Heart left ventricle (tissue), 16 donors: ENCODE measurements around the gene LSAMP. TPM values are rescaled to one million over a fixed set of nuclear protein-coding genes. Genes with fewer than 3 reads are reported as not detected.
A peak's percentile ranks its signal among the peaks of the same experiment; 100 is the strongest.

Experiments used
- ATAC-seq, 4 donors: fragments of 200-7000 bp; cut with Tn5 transposase; one replicate each; pipeline ENCODE4 v1.9.1; 2020 to 2022; ENCODE audit warnings: moderate library complexity in 4 of 4, mild to moderate bottlenecking in 3 of 4, moderate number of reproducible peaks in 1 of 4
- DNase-seq, 5 donors: peaks; one replicate each; pipeline ENCODE4 v3.0.0-alpha.2; 2020
- H3K27ac ChIP-seq, 12 donors: fragments of 200-600 bp; sonication (generic) in 4 of 12; one replicate each; pipeline versions ENCODE4 v1.5.0 to v1.8.0; 2016 to 2022; ENCODE audit warnings: mild to moderate bottlenecking in 2 of 12
- H3K27me3 ChIP-seq, 9 donors: fragments of 200-600 bp; sonication (generic) in 2 of 9; one replicate each; pipeline versions ENCODE4 v1.5.1 to v1.8.0; 2016 to 2022; ENCODE audit warnings: mild to moderate bottlenecking in 3 of 9
- H3K36me3 ChIP-seq, 9 donors: fragments of 200-600 bp; sonication (generic) in 2 of 9; one replicate each; pipeline versions ENCODE4 v1.5.0 to v1.8.0; 2018 to 2022; ENCODE audit warnings: mild to moderate bottlenecking in 2 of 9
- H3K4me1 ChIP-seq, 12 donors: fragments of 200-600 bp; sonication (generic) in 4 of 12; one replicate each; pipeline versions ENCODE4 v1.5.0 to v1.8.0; 2016 to 2022; ENCODE audit warnings: mild to moderate bottlenecking in 3 of 12
- H3K4me3 ChIP-seq, 12 donors: fragments of 200-600 bp; sonication (generic) in 4 of 12; one replicate each; pipeline versions ENCODE4 v1.5.0 to v1.8.0; 2017 to 2022; ENCODE audit warnings: mild to moderate bottlenecking in 9 of 12, moderate library complexity in 4 of 12
- H3K9me3 ChIP-seq, 12 donors: fragments of 200-600 bp; sonication (generic) in 4 of 12; one replicate each; pipeline versions ENCODE4 v1.5.0 to v1.8.0; 2016 to 2022; ENCODE audit warnings: mild to moderate bottlenecking in 1 of 12
- POLR2A ChIP-seq, 2 donors: fragments of 450-650 bp; IDR thresholded peaks; one replicate each; pipeline ENCODE4 v1.6.1; 2017; ENCODE audit warnings: antibody characterized with exemption in 2 of 2, mild to moderate bottlenecking in 2 of 2, moderate library complexity in 2 of 2
- WGBS, 4 donors: extraction: QIAGEN DNeasy Blood & Tissue Kit in 2 of 4; methylation state at CpG; one replicate each; pipeline versions ENCODE4 v1.1.5 to v1.1.7; 2013 to 2018; 5-methylcytosine and 5-hydroxymethylcytosine counted together
- intact Hi-C, 10 donors: fragments of 100-400 bp; cut with DNase I; formaldehyde crosslinking; loops; one replicate each; pipeline versions ENCODE4 v1.11.1 to v1.14.2; 2022
- polyA plus RNA-seq, 2 donors: library from polyadenylated mRNA; stranded (reverse); fragments of 200-250 nt; gene quantifications; one replicate each; pipeline ENCODE4 v1.2.3, GENCODE V29; 2013
- total RNA-seq, 9 donors: library from RNA; depleted of rRNA in 2 of 9; stranded (reverse); fragments of >200 nt in 2 of 9; fragmentation: NEBNext Ultra II Directional in 3 of 9; extraction: Animal tissue kit (Norgen Biotek cat#: 25700) in 3 of 9; gene quantifications; one replicate each; pipeline versions ENCODE4 v1.1.0 to v1.2.4, GENCODE V29; 2016 to 2023
- TF ChIP-seq, protein P1 (sequence below), 12 donors: fragments of 200-600 bp; sonication (generic) in 4 of 12; IDR thresholded peaks; one replicate each; pipeline versions ENCODE4 v1.5.0 to v1.8.0; 2018 to 2022; ENCODE audit warnings: antibody characterized with exemption in 12 of 12, mild to moderate bottlenecking in 5 of 12
- donor health status: ischemic (EF 13 %, LVEDD 7.1; RV severe dilation, severe dysfunction).
- donor health status: healthy with polysubstance abuse.
- donor health status: DM: no; HTN: yes; CAD: no.
- donor health status: DM: no; HTN: no; CAD: no.
- donor health status: ischemic (EF 25% LVEDD 6.9; RV normal size, moderate dysfunction).
- donor health status: ischemic (EF 25% LVEDD 5.7; RV mildly dilated, moderate dysfunction).
- donor health status: healthy.
- donor health status: DM: yes; HTN: yes; CAD: no.
- donor health status: ischemic (EF 35%, LVEDD 5.7; RV mildly dilated, moderate dysfunction).
- donor health status: nonischemic (EF 11% LVEDD 7.7; RV severe dilation, severe dysfunction).
- donor health status: DM: yes; HTN: yes; CAD: no.
- donor health status: PGD.
- donor health status: ischemic (EF 29% LVEDD 5.4; RV normal size, mild dysfunction).
- donor health status: nonischemic (EF 23%, LVEDD 6.1; RV moderate dilation, normal function).

The LSAMP gene
- total and polyA plus RNA-seq, 11 donors, result 1.6 to 52.3 (median 7.2) TPM

DNA sequence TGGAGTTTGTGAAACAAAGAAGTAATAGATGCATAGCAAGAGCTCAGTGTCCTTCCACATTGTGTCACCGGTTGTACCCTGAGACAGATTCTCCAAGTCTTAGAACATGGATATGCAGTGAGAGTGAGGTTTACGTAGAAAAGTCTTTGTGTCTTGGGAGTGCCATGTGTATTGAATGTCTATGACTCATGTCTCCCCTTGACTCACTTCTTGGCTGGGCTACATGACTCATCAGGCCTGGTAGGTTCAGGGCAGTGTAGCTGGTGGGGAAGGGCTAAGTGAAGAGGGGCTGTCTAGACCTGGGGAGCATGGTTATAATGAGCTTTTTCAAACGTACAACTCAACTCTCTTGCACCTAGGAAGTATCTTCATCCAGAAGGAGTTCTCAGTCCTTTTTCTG is 654.5 kb downstream of the LSAMP start:
- H3K9me3 ChIP-seq, result no peaks in the 10 kb centered on the region
- intact Hi-C loops, result no loop called here
- H3K27ac ChIP-seq, result no peak overlapping the region
- peak in 2 of 4 donors; percentile 69 to 87 for ATAC-seq
- WGBS, 4 donors, result 78 to 86% (median 82%) methylated on average over 3 of the region's 3 CpGs
- H3K4me1 ChIP-seq, result peaks cover 0 to under 1% (median 0%) of the 10 kb centered on the region in 12 donors
- H3K27me3 ChIP-seq, result no peaks in the 10 kb centered on the region
- TF ChIP-seq, protein P1, sequence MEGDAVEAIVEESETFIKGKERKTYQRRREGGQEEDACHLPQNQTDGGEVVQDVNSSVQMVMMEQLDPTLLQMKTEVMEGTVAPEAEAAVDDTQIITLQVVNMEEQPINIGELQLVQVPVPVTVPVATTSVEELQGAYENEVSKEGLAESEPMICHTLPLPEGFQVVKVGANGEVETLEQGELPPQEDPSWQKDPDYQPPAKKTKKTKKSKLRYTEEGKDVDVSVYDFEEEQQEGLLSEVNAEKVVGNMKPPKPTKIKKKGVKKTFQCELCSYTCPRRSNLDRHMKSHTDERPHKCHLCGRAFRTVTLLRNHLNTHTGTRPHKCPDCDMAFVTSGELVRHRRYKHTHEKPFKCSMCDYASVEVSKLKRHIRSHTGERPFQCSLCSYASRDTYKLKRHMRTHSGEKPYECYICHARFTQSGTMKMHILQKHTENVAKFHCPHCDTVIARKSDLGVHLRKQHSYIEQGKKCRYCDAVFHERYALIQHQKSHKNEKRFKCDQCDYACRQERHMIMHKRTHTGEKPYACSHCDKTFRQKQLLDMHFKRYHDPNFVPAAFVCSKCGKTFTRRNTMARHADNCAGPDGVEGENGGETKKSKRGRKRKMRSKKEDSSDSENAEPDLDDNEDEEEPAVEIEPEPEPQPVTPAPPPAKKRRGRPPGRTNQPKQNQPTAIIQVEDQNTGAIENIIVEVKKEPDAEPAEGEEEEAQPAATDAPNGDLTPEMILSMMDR (IDR thresholded peaks at IDR 0.05), result no peak
- TF ChIP-seq POLR2A (IDR thresholded peaks at IDR 0.05), result no peak
- DNase-seq, result peak in 1 of 5 donors; percentile 35
- no peak overlapping the region for H3K4me3 ChIP-seq
- no peaks in the 10 kb centered on the region for H3K36me3 ChIP-seq

DNA sequence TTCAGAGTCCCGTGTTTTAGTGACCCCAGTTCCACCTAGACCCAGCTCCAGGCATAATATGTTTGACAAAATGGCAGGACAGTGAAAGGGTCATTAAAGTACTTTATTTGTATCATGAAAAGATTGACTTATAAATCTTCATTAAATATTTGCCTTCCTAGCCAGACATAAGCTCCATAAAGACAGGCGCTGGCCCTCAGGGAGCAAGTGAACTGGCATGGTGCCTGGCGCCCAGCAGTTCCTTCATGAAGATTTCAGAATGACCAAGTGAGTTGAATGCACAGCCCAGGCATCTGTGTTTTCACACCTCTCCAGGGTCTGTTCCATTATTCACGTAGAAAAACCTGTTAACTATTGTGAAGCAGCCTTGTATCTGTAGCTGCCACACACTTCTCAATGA is 655.8 kb downstream of the LSAMP start:
- no peak for DNase-seq
- Histone ChIP-seq H3K9me3 (no peaks in the 10 kb centered on the region), H3K36me3 (no peaks in the 10 kb centered on the region), H3K4me3 (no peak overlapping the region), H3K4me1 (peaks cover 0 to 13% (median 6%) of the 10 kb centered on the region in 12 donors), H3K27me3 (no peaks in the 10 kb centered on the region), H3K27ac (no peak overlapping the region)
- WGBS, 4 donors, result 89 to 91% (median 90%) methylated on average over 4 of the region's 4 CpGs
- ATAC-seq, result no peak
- TF ChIP-seq POLR2A (IDR thresholded peaks at IDR 0.05), result no peak
- TF ChIP-seq, protein P1 (IDR thresholded peaks at IDR 0.05), result no peak
- intact Hi-C loops, result loop anchor here in 8 of 10 donors (10.0 kb wide), 4 partner anchors 95 to 575 kb away; no protein-coding TSS in a partner anchor

DNA sequence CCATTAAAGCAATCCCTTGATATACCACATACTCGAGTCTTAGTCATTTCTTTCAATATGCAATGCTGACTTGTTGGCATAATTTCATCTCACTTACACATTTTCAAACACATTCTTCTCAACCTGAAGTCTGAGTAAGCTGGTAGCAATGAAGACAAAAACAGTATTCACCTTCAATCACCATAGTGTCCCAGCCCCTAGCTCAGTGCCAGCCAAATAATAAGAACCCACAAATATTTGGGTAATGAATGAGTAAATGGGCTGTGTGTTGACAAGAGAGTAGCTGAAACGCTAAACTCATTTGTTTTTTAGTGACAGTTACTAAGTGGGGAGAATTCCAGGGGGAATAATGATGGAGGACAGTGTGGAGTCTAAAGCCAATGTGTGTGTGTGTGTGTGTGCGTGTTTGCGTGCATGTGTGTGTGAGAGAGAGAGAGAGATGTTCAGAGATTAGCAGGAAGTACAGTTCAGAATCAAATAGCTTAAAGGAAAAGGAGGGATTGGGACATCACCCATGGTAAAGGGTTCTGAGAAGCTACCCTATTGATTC is 656.3 kb downstream of the LSAMP start:
- ATAC-seq, result no peak
- DNase-seq, result no peak
- Histone ChIP-seq H3K27ac (no peak overlapping the region), H3K4me1 (peaks cover 0 to 13% (median 7%) of the 10 kb centered on the region in 12 donors), H3K4me3 (no peak overlapping the region), H3K9me3 (no peaks in the 10 kb centered on the region), H3K36me3 (no peaks in the 10 kb centered on the region), H3K27me3 (no peaks in the 10 kb centered on the region)
- WGBS, 4 donors, result 68 to 78% (median 73%) methylated on average over 4 of the region's 4 CpGs
- TF ChIP-seq, protein P1 (IDR thresholded peaks at IDR 0.05), result no peak
- no peak for TF ChIP-seq POLR2A (IDR thresholded peaks at IDR 0.05)
- intact Hi-C loops, result loop anchor here in 8 of 10 donors (10.0 kb wide), 4 partner anchors 94 to 574 kb away; no protein-coding TSS in a partner anchor

DNA sequence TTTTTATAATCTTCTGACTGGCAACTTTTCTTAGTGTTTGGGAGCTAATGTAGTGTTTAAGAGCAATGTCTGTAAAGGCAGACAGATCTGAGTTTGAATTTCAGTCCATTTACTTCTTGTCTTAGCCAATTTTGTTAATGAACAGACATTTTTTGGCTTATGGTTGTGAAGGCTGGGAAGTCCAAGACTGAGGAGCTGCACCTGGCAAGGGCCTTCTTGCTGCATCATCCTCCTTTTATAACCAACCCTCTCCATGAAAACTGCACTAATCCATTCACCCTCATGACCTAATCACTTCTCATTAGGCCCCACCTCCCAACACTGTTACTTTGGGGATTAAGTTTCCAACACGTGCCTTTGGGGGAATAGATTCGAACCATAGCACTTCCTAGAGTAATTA is 657.5 kb downstream of the LSAMP start:
- intact Hi-C loops, result loop anchor here in 8 of 10 donors (10.0 kb wide), 4 partner anchors 93 to 573 kb away; no protein-coding TSS in a partner anchor
- no peak for ATAC-seq
- Histone ChIP-seq H3K27ac (no peak overlapping the region), H3K36me3 (no peaks in the 10 kb centered on the region), H3K4me1 (peaks cover 0 to 19% (median 13%) of the 10 kb centered on the region in 12 donors), H3K27me3 (no peaks in the 10 kb centered on the region), H3K9me3 (no peaks in the 10 kb centered on the region), H3K4me3 (no peak overlapping the region)
- no peak for DNase-seq
- WGBS, 4 donors, result 89 to 98% (median 95%) methylated on average over 2 of the region's 2 CpGs
- no peak for TF ChIP-seq POLR2A (IDR thresholded peaks at IDR 0.05)
- TF ChIP-seq, protein P1 (IDR thresholded peaks at IDR 0.05), result no peak
